Measurements from ENCODE around the gene DDX39B. TPM values are rescaled to one million over a fixed set of nuclear protein-coding genes. Genes with fewer than 3 reads are reported as not detected.
"Not testable (repeated sequence)": the region's sequence is repeated elsewhere in the genome, so short reads cannot be mapped to it uniquely, and the experiment has no call there.

Gene DDX39B
- total and polyA plus RNA-seq, 2 experiments from 2014 or later: 210 to 287 TPM

- Histone ChIP-seq H3K9me3 (ENCODE audit: low read depth) (no peaks in the 10 kb centered on the region), H4K20me1 (ENCODE audit: insufficient read depth, poor library complexity, severe bottlenecking) (no peaks in the 10 kb centered on the region), H3K4me3 (no peak overlapping the region), H3K79me2 (peaks cover 14% of the 10 kb centered on the region), H2AFZ (no peak overlapping the region), H3K27me3 (no peaks in the 10 kb centered on the region), H3K27ac (no peak overlapping the region), H3K4me2 (no peak overlapping the region), H3K9me2 (replicated peaks; ENCODE audit: insufficient read depth) (no peaks in the 10 kb centered on the region), H3K4me1 (ENCODE audit: insufficient read depth) (no peaks in the 10 kb centered on the region), H3K36me3 (replicated peaks; ENCODE audit: insufficient read depth, low read depth) (no peaks in the 10 kb centered on the region)
- WGBS (ENCODE audit: low lambda C conversion rate, missing lambda C conversion rate): 95% methylated on average over 3 of the region's 3 CpGs
- TF ChIP-seq EZH2phosphoT487 (IDR thresholded peaks at IDR 0.05; ENCODE audit: low read depth, severe bottlenecking, unreplicated experiment) (no peak), CTCF (IDR thresholded peaks at IDR 0.05; ENCODE audit: poor library complexity) (no peak), EZH2 (IDR thresholded peaks at IDR 0.05; ENCODE audit: borderline replicate concordance) (no peak)
- no peak for DNase-seq (ENCODE audit: low spot score)
Measured at GRCh38 chr6:31556307-31556706, 14.5 kb upstream of the DDX39B start.

GRCh38 chr6:31551371-31551770 is 9.6 kb upstream of the DDX39B start:
- H4K20me1 ChIP-seq (ENCODE audit: insufficient read depth, poor library complexity, severe bottlenecking); H3K4me3 ChIP-seq; H3K36me3 ChIP-seq (replicated peaks; ENCODE audit: insufficient read depth, low read depth); H3K9me2 ChIP-seq (replicated peaks; ENCODE audit: insufficient read depth); H3K9me3 ChIP-seq (ENCODE audit: low read depth); H3K27ac ChIP-seq; H3K27me3 ChIP-seq; H2AFZ ChIP-seq; H3K4me2 ChIP-seq: not testable (repeated sequence)
- peak; percentile 54 for DNase-seq (ENCODE audit: low spot score)
- TF ChIP-seq CTCF (IDR thresholded peaks at IDR 0.05; ENCODE audit: poor library complexity): peak; percentile 32
- 85% methylated on average over 5 of the region's 5 CpGs for WGBS (ENCODE audit: low lambda C conversion rate, missing lambda C conversion rate)
- Histone ChIP-seq H3K79me2 (peaks cover 37% of the 10 kb centered on the region), H3K4me1 (ENCODE audit: insufficient read depth) (peaks cover 10% of the 10 kb centered on the region)

GRCh38 chr6:31548544-31548873 is 6.7 kb upstream of the DDX39B start:
- Histone ChIP-seq H3K4me1 (ENCODE audit: insufficient read depth) (peaks cover 10% of the 10 kb centered on the region), H3K4me3 (no peak overlapping the region), H3K79me2 (peaks cover 30% of the 10 kb centered on the region)

More at GRCh38 chr6:31548544-31548873, 6.7 kb upstream of the DDX39B start:
- Histone ChIP-seq H3K9me2 (replicated peaks; ENCODE audit: insufficient read depth) (no peaks in the 10 kb centered on the region), H3K9me3 (ENCODE audit: low read depth) (no peaks in the 10 kb centered on the region), H3K4me2 (peak overlapping the region; percentile 85), H3K36me3 (replicated peaks; ENCODE audit: insufficient read depth, low read depth) (no peaks in the 10 kb centered on the region), H3K27me3 (no peaks in the 10 kb centered on the region), H2AFZ (no peak overlapping the region), H4K20me1 (ENCODE audit: insufficient read depth, poor library complexity, severe bottlenecking) (no peaks in the 10 kb centered on the region), H3K27ac (peak overlapping the region; percentile 76)
- DNase-seq (ENCODE audit: low spot score): no peak
- TF ChIP-seq CTCF (IDR thresholded peaks at IDR 0.05; ENCODE audit: poor library complexity) (no peak), EZH2phosphoT487 (IDR thresholded peaks at IDR 0.05; ENCODE audit: low read depth, severe bottlenecking, unreplicated experiment) (no peak), EZH2 (IDR thresholded peaks at IDR 0.05; ENCODE audit: borderline replicate concordance) (no peak)
- 96% methylated on average over 2 of the region's 2 CpGs for WGBS (ENCODE audit: low lambda C conversion rate, missing lambda C conversion rate)

Measured in hepatocyte (in vitro differentiated cells).